Right lobe of liver (tissue), 6 donors: ENCODE measurements around the gene MDFIC. TPM values are rescaled to one million over a fixed set of nuclear protein-coding genes. Genes with fewer than 3 reads are reported as not detected.

Experiments used
- ATAC-seq, 4 donors: fragments of 200-7000 bp; cut with Tn5 transposase; one replicate each; pipeline ENCODE4 v1.9.1; 2020; ENCODE audit warnings: mild to moderate bottlenecking in 4 of 4, moderate library complexity in 4 of 4
- DNase-seq, 3 donors: peaks; one replicate each; pipeline ENCODE4 v3.0.0-alpha.2; 2020
- H3K27ac ChIP-seq, 3 donors: fragments of 200-600 bp; one replicate each; pipeline ENCODE4 v1.8.0; 2022
- H3K27me3 ChIP-seq, 2 donors: fragments of 200-600 bp; one replicate each; pipeline ENCODE4 v1.8.0; 2022
- H3K36me3 ChIP-seq, 4 donors: fragments of 200-600 bp; sonication (generic) in 1 of 4; one replicate each; pipeline versions ENCODE4 v1.5.1 to v1.8.0; 2017 to 2022; ENCODE audit warnings: control low read depth in 1 of 4
- H3K4me1 ChIP-seq, 4 donors: fragments of 200-600 bp; sonication (generic) in 1 of 4; one replicate each; pipeline versions ENCODE4 v1.5.1 to v1.8.0; 2017 to 2022; ENCODE audit warnings: control low read depth in 1 of 4
- H3K4me3 ChIP-seq, 3 donors: fragments of 200-600 bp; one replicate each; pipeline ENCODE4 v1.8.0; 2022
- H3K9me3 ChIP-seq, 4 donors: fragments of 200-600 bp; sonication (generic) in 1 of 4; one replicate each; pipeline versions ENCODE4 v1.5.1 to v1.8.0; 2017 to 2022; ENCODE audit warnings: control low read depth in 1 of 4
- POLR2A ChIP-seq: fragments of 450-650 bp; IDR thresholded peaks from one replicate; pipeline ENCODE4 v1.6.1; 2017; ENCODE audit warnings: antibody characterized with exemption, mild to moderate bottlenecking
- WGBS: methylation state at CpG from one replicate; pipeline ENCODE4 v1.1.6; 2018; ENCODE audit warnings: low coverage, low lambda C conversion rate; ENCODE audit not compliant: insufficient coverage; ENCODE audit errors: missing lambda C conversion rate; 5-methylcytosine and 5-hydroxymethylcytosine counted together
- intact Hi-C, 2 donors: fragments of 100-400 bp; cut with DNase I; formaldehyde crosslinking; loops; one replicate each; pipeline versions ENCODE4 v1.11.2 to v1.14.1; 2022
- total RNA-seq, 6 experiments: library from RNA; depleted of rRNA in 2 of 6; stranded (reverse); fragments of >200 nt in 2 of 6; fragmentation: NEBNext Ultra II Directional in 3 of 6; extraction: Animal tissue kit (Norgen Biotek cat#: 25700) in 3 of 6; gene quantifications; one replicate each; pipeline versions ENCODE4 v1.1.0 to v1.2.4, GENCODE V29; 2016 to 2023
- TF ChIP-seq, protein P1 (sequence below), 4 donors: fragments of 200-600 bp in 3 of 4; fragments of 450-650 bp in 1 of 4; IDR thresholded peaks; one replicate each; pipeline versions ENCODE4 v1.5.1 to v1.8.0; 2016 to 2022; ENCODE audit warnings: antibody characterized with exemption in 4 of 4, mild to moderate bottlenecking in 2 of 4
- donor health status: DM: no; HTN: yes; CAD: no.
- donor health status: DM: no; HTN: no; CAD: no.
- donor health status: DM: no; HTN: no; CAD: no.
- donor health status: DM: no; HTN: yes; CAD: no.
- donor health status: DM: no; HTN: yes; CAD: no.

The MDFIC gene
- total RNA-seq, 6 experiments from 2014 or later: 7.5 to 20.7 (median 13.4) TPM

DNA sequence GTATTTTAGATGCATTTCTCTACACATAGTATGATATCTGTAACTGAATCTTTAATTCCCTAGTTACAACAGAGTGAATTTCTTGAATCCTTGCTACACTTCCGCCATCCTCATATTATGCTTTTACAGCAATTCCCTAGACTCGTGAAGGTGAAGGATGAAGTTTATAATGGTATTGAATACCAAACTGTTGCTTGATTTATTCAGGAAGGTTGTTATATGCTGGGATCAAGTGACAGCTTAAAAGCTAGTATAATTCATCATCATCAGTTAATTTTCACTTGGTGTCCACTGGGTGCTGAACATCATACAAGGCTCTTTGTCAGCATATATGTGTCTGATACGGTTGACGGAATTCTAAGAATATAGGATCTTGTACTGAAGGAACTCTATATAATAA, 47.2 kb downstream of the MDFIC start:
- ATAC-seq (no peak), DNase-seq (no peak)
- Histone ChIP-seq H3K4me1 (peaks cover 0 to 6% (median 0%) of the 10 kb centered on the region in 4 donors), H3K27me3 (no peaks in the 10 kb centered on the region), H3K36me3 (no peaks in the 10 kb centered on the region), H3K27ac (no peak overlapping the region), H3K4me3 (no peak overlapping the region), H3K9me3 (no peaks in the 10 kb centered on the region)
- 100% methylated on average over 4 of the region's 4 CpGs for WGBS
- TF ChIP-seq, protein P1, sequence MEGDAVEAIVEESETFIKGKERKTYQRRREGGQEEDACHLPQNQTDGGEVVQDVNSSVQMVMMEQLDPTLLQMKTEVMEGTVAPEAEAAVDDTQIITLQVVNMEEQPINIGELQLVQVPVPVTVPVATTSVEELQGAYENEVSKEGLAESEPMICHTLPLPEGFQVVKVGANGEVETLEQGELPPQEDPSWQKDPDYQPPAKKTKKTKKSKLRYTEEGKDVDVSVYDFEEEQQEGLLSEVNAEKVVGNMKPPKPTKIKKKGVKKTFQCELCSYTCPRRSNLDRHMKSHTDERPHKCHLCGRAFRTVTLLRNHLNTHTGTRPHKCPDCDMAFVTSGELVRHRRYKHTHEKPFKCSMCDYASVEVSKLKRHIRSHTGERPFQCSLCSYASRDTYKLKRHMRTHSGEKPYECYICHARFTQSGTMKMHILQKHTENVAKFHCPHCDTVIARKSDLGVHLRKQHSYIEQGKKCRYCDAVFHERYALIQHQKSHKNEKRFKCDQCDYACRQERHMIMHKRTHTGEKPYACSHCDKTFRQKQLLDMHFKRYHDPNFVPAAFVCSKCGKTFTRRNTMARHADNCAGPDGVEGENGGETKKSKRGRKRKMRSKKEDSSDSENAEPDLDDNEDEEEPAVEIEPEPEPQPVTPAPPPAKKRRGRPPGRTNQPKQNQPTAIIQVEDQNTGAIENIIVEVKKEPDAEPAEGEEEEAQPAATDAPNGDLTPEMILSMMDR (IDR thresholded peaks at IDR 0.05): no peak
- TF ChIP-seq POLR2A: no peak
- intact Hi-C loops: no loop called here

DNA sequence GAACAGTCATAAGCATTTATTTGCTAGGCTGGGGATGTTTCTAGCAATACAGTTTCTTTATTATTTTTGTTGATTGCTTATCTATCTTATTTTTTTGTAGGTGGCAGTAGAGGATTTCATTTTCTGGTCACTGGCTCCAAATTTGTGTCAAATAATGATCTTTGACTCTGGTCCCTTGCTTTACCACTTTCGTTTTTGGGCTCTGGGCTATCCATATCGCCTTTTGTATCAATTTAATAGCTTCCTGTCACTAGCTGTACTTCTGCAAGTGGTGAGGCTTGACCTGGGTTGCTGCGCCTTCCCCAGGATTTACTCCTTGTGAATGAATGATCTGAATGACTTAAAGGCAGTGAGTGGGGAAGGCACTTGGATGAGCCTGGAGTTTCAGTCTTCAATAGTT, 48.4 kb downstream of the MDFIC start:
- TF ChIP-seq, protein P1 (IDR thresholded peaks at IDR 0.05): no peak
- TF ChIP-seq POLR2A: no peak
- intact Hi-C loops: no loop called here
- DNase-seq (no peak), ATAC-seq (peak; percentile 27 to 85 (median 74))
- H3K27ac ChIP-seq: peak overlapping the region in 1 of 3 donors; percentile 49
- H3K9me3 ChIP-seq: no peaks in the 10 kb centered on the region
- peak overlapping the region in 1 of 3 donors; percentile 20 for H3K4me3 ChIP-seq
- WGBS: 47% methylated on average over 3 of the region's 3 CpGs
- peaks cover 0 to 6% (median 0%) of the 10 kb centered on the region in 4 donors for H3K4me1 ChIP-seq
- no peaks in the 10 kb centered on the region for H3K36me3 ChIP-seq
- no peaks in the 10 kb centered on the region for H3K27me3 ChIP-seq

DNA sequence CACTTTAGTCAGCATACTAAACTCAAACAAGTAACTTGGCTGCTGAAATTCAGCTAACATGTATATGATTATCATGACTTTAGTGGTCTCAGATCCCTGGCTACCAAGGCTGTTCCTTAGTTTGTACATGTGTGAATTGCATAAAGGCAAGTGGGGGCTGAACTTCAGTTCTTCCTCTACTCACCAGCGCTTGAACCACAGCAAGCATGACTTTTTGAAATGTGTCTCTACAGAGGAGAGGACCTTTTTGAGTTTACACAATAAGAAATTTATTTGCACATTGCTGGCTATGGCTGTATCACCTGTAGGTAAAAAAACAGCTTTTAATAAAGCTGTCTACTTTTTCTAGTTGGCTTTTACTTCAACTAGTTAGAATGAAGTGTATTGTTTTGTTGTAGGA, 48.8 kb downstream of the MDFIC start:
- Histone ChIP-seq H3K27ac (peak overlapping the region in 1 of 3 donors; percentile 49), H3K9me3 (no peaks in the 10 kb centered on the region), H3K4me3 (peak overlapping the region in 1 of 3 donors; percentile 20), H3K4me1 (peaks cover 0 to 6% (median 0%) of the 10 kb centered on the region in 4 donors), H3K27me3 (no peaks in the 10 kb centered on the region), H3K36me3 (no peaks in the 10 kb centered on the region)
- TF ChIP-seq, protein P1 (IDR thresholded peaks at IDR 0.05): no peak
- no peak for TF ChIP-seq POLR2A
- intact Hi-C loops: no loop called here
- DNase-seq (no peak), ATAC-seq (peak in 3 of 4 donors; percentile 43 to 53 (median 43))
- WGBS: 81% methylated on average over 1 of the region's 1 CpG

DNA sequence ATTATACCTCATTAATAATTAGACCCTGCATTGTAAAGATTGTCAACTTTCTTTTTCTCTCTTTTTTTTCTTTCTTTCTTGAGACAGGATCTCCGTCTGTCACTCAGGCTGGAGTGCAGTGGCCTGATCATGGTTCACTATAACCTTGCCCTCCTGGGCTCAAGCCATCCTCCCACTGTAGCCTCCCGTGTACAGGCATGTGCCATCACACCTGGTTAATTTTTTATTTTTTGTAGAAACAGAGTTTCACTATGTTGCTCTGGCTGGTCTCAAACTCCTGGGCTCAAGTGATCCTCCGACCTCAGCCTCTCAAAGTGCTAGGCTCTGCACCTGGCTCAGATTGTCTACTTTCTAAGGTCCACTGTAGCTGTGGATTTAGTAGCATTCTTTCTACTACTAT, 50.7 kb downstream of the MDFIC start:
- no peaks in the 10 kb centered on the region for H3K9me3 ChIP-seq
- H3K27ac ChIP-seq: no peak overlapping the region
- no peaks in the 10 kb centered on the region for H3K27me3 ChIP-seq
- TF ChIP-seq, protein P1 (IDR thresholded peaks at IDR 0.05): no peak
- no peak for TF ChIP-seq POLR2A
- H3K4me3 ChIP-seq: no peak overlapping the region
- intact Hi-C loops: no loop called here
- DNase-seq (no peak), ATAC-seq (peak in 1 of 4 donors; percentile 21)
- 78% methylated on average over 3 of the region's 3 CpGs for WGBS
- no peaks in the 10 kb centered on the region for H3K36me3 ChIP-seq
- peaks cover 0 to 6% (median 0%) of the 10 kb centered on the region in 4 donors for H3K4me1 ChIP-seq

DNA sequence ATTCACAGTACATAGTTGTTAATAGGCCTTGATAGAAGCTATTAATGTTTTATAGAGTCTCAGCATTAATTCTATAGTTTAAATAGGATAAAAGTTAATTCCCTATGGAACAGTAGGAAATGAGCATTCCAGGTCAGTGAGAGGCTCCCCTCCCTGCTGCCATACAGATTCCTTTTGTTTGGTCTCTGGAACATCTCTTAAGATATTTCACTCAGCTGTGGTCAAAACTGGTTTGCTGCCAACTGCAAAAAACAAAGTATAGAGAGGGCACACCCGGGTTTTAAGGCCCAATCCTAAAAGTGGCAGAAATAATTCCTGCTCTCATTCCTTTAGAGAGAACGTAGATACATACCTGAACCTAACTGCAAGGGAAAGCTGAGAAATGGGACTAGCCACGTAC, 51.3 kb downstream of the MDFIC start:
- intact Hi-C loops: no loop called here
- no peak overlapping the region for H3K4me3 ChIP-seq
- no peaks in the 10 kb centered on the region for H3K27me3 ChIP-seq
- DNase-seq (no peak), ATAC-seq (no peak)
- peaks cover 0 to 6% (median 0%) of the 10 kb centered on the region in 4 donors for H3K4me1 ChIP-seq
- no peak overlapping the region for H3K27ac ChIP-seq
- 80% methylated on average over 3 of the region's 3 CpGs for WGBS
- TF ChIP-seq, protein P1 (IDR thresholded peaks at IDR 0.05): no peak
- no peak for TF ChIP-seq POLR2A
- no peaks in the 10 kb centered on the region for H3K9me3 ChIP-seq
- H3K36me3 ChIP-seq: no peaks in the 10 kb centered on the region
